GM12878 (cell line): ENCODE data around the gene KIF3A. TPM values are rescaled to one million over a fixed set of nuclear protein-coding genes. Genes with fewer than 3 reads are reported as not detected.

ENCODE experiments used
- BHLHE40 ChIP-seq, 2 experiments: fragments of 450-650 bp in 1 of 2; IDR thresholded peaks; 2 replicates each; pipeline ENCODE4 v1.6.1; 2011 to 2017; ENCODE audit warnings: low read depth in 2 of 2, borderline replicate concordance in 1 of 2, improper control_type of control experiment in 1 of 2, low read length in 1 of 2, mild to moderate bottlenecking in 1 of 2
- BRCA1 ChIP-seq: IDR thresholded peaks from 2 replicates; pipeline ENCODE4 v1.6.1; 2011; ENCODE audit warnings: low read depth, low read length, improper control_type of control experiment
- CBFB ChIP-seq: IDR thresholded peaks from 2 replicates; pipeline ENCODE4 v1.6.1; 2016; ENCODE audit warnings: antibody characterized with exemption, low read depth
- HDAC2 ChIP-seq: fragments of 200-600 bp; sonication (generic); IDR thresholded peaks from 2 replicates; pipeline ENCODE4 v1.6.1; 2017
- LARP7 ChIP-seq: fragments of 450-650 bp; IDR thresholded peaks from 2 replicates; pipeline ENCODE4 v1.6.1; 2017; ENCODE audit warnings: mild to moderate bottlenecking
- MXI1 ChIP-seq: fragments of 150-350 bp; IDR thresholded peaks from 2 replicates; pipeline ENCODE4 v1.6.1; 2011; ENCODE audit warnings: low read depth, mild to moderate bottlenecking, inconsistent platforms, low read length, improper control_type of control experiment
- NKRF ChIP-seq: fragments of 450-650 bp; conservative IDR thresholded peaks from 2 replicates; pipeline ENCODE4 v1.6.1; 2017; ENCODE audit warnings: mild to moderate bottlenecking, moderate library complexity
- PKNOX1 ChIP-seq: fragments of 450-650 bp; IDR thresholded peaks from 2 replicates; pipeline ENCODE4 v1.6.1; 2016; ENCODE audit warnings: mild to moderate bottlenecking
- SMARCA5 ChIP-seq: fragments of 450-650 bp; IDR thresholded peaks from 2 replicates; pipeline ENCODE4 v1.6.1; 2017; ENCODE audit warnings: mild to moderate bottlenecking
- ZBTB4 ChIP-seq: fragments of 450-650 bp; formaldehyde crosslinking; IDR thresholded peaks from 2 replicates; pipeline ENCODE4 v1.4.0; 2022; ENCODE audit warnings: mild to moderate bottlenecking, moderate library complexity
- ZNF217 ChIP-seq: fragments of 450-650 bp; IDR thresholded peaks from 2 replicates; pipeline ENCODE4 v1.6.1; 2017; ENCODE audit warnings: antibody characterized with exemption, mild to moderate bottlenecking
- ZNF592 ChIP-seq: fragments of 450-650 bp; IDR thresholded peaks from 2 replicates; pipeline ENCODE4 v1.6.1; 2017; ENCODE audit warnings: mild to moderate bottlenecking, moderate library complexity
- ZNF687 ChIP-seq: fragments of 450-650 bp; IDR thresholded peaks from 2 replicates; pipeline ENCODE4 v1.6.1; 2017; ENCODE audit warnings: mild to moderate bottlenecking, moderate library complexity
- polyA plus RNA-seq, 11 experiments: library from polyadenylated mRNA; depleted of rRNA in 4 of 11; unstranded in 6 of 11; stranded (reverse) in 5 of 11; fragments of >200 nt; fragmentation: Nextera tagmentation in 4 of 11; fragmentation: Illumina TruSeq in 1 of 11; extraction: Ambion mirVana in 4 of 11; extraction: Trizol in 1 of 11; gene quantifications; 1 replicate in 1 of 11; 2 replicates in 10 of 11; pipeline versions ENCODE4 v1.2.1 to v1.2.3, GENCODE V29; 2011 to 2016; ENCODE audit warnings: inconsistent platforms in 2 of 11, missing spikeins in 2 of 11, low read depth in 1 of 11
- total RNA-seq, 4 experiments: library from RNA; depleted of rRNA in 3 of 4; stranded (reverse); fragments of >200 nt in 3 of 4; fragmentation: Illumina TruSeq in 1 of 4; extraction: Trizol in 1 of 4; gene quantifications; 2 replicates each; pipeline versions ENCODE4 v1.2.1 to v1.2.3, GENCODE V29; 2013 to 2021

KIF3A gene
- total and polyA plus RNA-seq, 10 of the 15 experiments (the other 5 are each of a cell fraction or from before 2014, with no cell fraction given) = 2.7 to 36.5 (median 10.0) TPM

- TF ChIP-seq ZNF592 = peak; percentile 14; the same call in 1 of the 2 replicates
- no peak for TF ChIP-seq HDAC2
- TF ChIP-seq ZNF217 = no peak; the same call in 1 of the 2 replicates
- TF ChIP-seq MXI1 = no peak
- TF ChIP-seq ZBTB4 (CRISPR knock-in tag) = no peak
- TF ChIP-seq ZNF687 = peak; percentile 76
- no peak for TF ChIP-seq BRCA1
- TF ChIP-seq SMARCA5 = no peak
- no peak for TF ChIP-seq CBFB
- TF ChIP-seq LARP7 = no peak; the same call in 1 of the 2 replicates
- no peak for TF ChIP-seq PKNOX1
- peak; percentile 70 to 87; a peak in 3 of 4 replicates for TF ChIP-seq BHLHE40 (IDR thresholded peaks at IDR 0.05; ENCODE audit: borderline replicate concordance in 1 of 2, low read depth in 2 of 2, low read length in 1 of 2)
- TF ChIP-seq NKRF = no peak
Measured at GRCh38 chr5:132659598-132660493, 77.5 kb downstream of the KIF3A start (continued).
